Trophoblast cell (in vitro differentiated cells and primary cell): ENCODE results near the gene YJEFN3.
A peak's percentile ranks its signal among the peaks of the same experiment; 100 is the strongest.

Source experiments
- DNase-seq, 2 donors: peaks; one replicate each; pipeline ENCODE4 v3.0.0-alpha.2; 2016
- H2AFZ ChIP-seq: 2 replicates; pipeline ENCODE4 v1.6.1; 2013; ENCODE audit warnings: low read length, moderate library complexity, mild to moderate bottlenecking; ENCODE audit not compliant: insufficient read depth, poor library complexity
- H2AK5ac ChIP-seq: 2 replicates; pipeline ENCODE4 v1.6.1; 2013; ENCODE audit warnings: mild to moderate bottlenecking, low read length
- H2BK120ac ChIP-seq: 2 replicates; pipeline ENCODE4 v1.6.1; 2013; ENCODE audit warnings: low read length, mild to moderate bottlenecking, moderate library complexity; ENCODE audit not compliant: insufficient read depth, poor library complexity
- H2BK12ac ChIP-seq: 2 replicates; pipeline ENCODE4 v1.6.1; 2013; ENCODE audit warnings: mild to moderate bottlenecking, low read length, moderate library complexity
- H2BK5ac ChIP-seq: 2 replicates; pipeline ENCODE4 v1.6.1; 2013; ENCODE audit warnings: low read length, low read depth, moderate library complexity, mild to moderate bottlenecking; ENCODE audit not compliant: poor library complexity
- H3K14ac ChIP-seq: 2 replicates; pipeline ENCODE4 v1.6.1; 2013; ENCODE audit warnings: mild to moderate bottlenecking, low read length
- H3K18ac ChIP-seq: 2 replicates; pipeline ENCODE4 v1.6.1; 2013; ENCODE audit warnings: mild to moderate bottlenecking, low read length
- H3K23ac ChIP-seq: 2 replicates; pipeline ENCODE4 v1.6.1; 2013; ENCODE audit warnings: low read length
- H3K27ac ChIP-seq: 2 replicates; pipeline ENCODE4 v1.5.1; 2013; ENCODE audit warnings: low read depth, mild to moderate bottlenecking, inconsistent platforms, low read length, moderate library complexity
- H3K27me3 ChIP-seq: 2 replicates; pipeline ENCODE4 v1.6.1; 2013; ENCODE audit warnings: inconsistent platforms, mild to moderate bottlenecking, low read length, moderate library complexity; ENCODE audit not compliant: insufficient read depth
- H3K36me3 ChIP-seq, 2 experiments: 1 replicate in 1 of 2; 2 replicates in 1 of 2; pipeline ENCODE4 v1.6.1; 2013; ENCODE audit warnings: low read length in 2 of 2, mild to moderate bottlenecking in 2 of 2, moderate library complexity in 1 of 2; ENCODE audit not compliant: insufficient read depth in 2 of 2, control insufficient read depth in 1 of 2
- H3K4ac ChIP-seq: 2 replicates; pipeline ENCODE4 v1.6.1; 2013; ENCODE audit warnings: low read depth, mild to moderate bottlenecking, low read length, moderate library complexity
- H3K4me1 ChIP-seq, 2 experiments: 1 replicate in 1 of 2; 2 replicates in 1 of 2; pipeline ENCODE4 v1.6.1; 2013; ENCODE audit warnings: low read length in 2 of 2, mild to moderate bottlenecking in 2 of 2, moderate library complexity in 1 of 2; ENCODE audit not compliant: insufficient read depth in 2 of 2, control insufficient read depth in 1 of 2
- H3K4me2 ChIP-seq: 2 replicates; pipeline ENCODE4 v1.6.1; 2013; ENCODE audit warnings: inconsistent platforms, mild to moderate bottlenecking, low read length, moderate library complexity
- H3K4me3 ChIP-seq: 2 replicates; pipeline ENCODE4 v1.5.1; 2013; ENCODE audit warnings: mild to moderate bottlenecking, low read depth, low read length, inconsistent platforms
- H3K79me1 ChIP-seq: one replicate; pipeline ENCODE4 v1.6.1; 2013; ENCODE audit warnings: low read length
- H3K79me2 ChIP-seq: 2 replicates; pipeline ENCODE4 v1.6.1; 2013; ENCODE audit warnings: low read length, mild to moderate bottlenecking; ENCODE audit not compliant: control insufficient read depth, insufficient read depth, poor library complexity
- H3K9ac ChIP-seq: 2 replicates; pipeline ENCODE4 v1.6.1; 2013; ENCODE audit warnings: mild to moderate bottlenecking, low read length
- H3K9me3 ChIP-seq: 2 replicates; pipeline ENCODE4 v1.6.1; 2013; ENCODE audit warnings: low read depth, mild to moderate bottlenecking, control low read depth, inconsistent platforms, low read length; ENCODE audit not compliant: insufficient read depth
- H4K12ac ChIP-seq: 2 replicates; pipeline ENCODE4 v1.6.1; 2013; ENCODE audit warnings: low read depth, mild to moderate bottlenecking, low read length, moderate library complexity
- H4K8ac ChIP-seq: 2 replicates; pipeline ENCODE4 v1.6.1; 2013; ENCODE audit warnings: low read depth, mild to moderate bottlenecking, low read length, moderate library complexity
- H4K91ac ChIP-seq: one replicate; pipeline ENCODE4 v1.6.1; 2013; ENCODE audit warnings: low read depth, mild to moderate bottlenecking, low read length, moderate library complexity
- WGBS: extraction: QIAGEN DNeasy Blood & Tissue Kit; methylation state at CpG from one replicate; pipeline ENCODE4 v1.1.7; 2013; ENCODE audit warnings: missing lambda C conversion rate; ENCODE audit not compliant: insufficient read length, insufficient coverage; ENCODE audit errors: extremely low coverage; 5-methylcytosine and 5-hydroxymethylcytosine counted together

The YJEFN3 gene

GRCh38 chr19:19533841-19534240, 5.1 kb downstream of the YJEFN3 start:
- no peak overlapping the region for H3K9ac ChIP-seq
- H3K4ac ChIP-seq, result no peak overlapping the region
- no peaks in the 10 kb centered on the region for H3K79me1 ChIP-seq
- H3K79me2 ChIP-seq, result no peaks in the 10 kb centered on the region
- H3K27ac ChIP-seq, result no peak overlapping the region
- H4K91ac ChIP-seq, result no peak overlapping the region
- no peak overlapping the region for H2AFZ ChIP-seq
- no peak overlapping the region for H3K4me2 ChIP-seq
- H3K4me3 ChIP-seq, result no peak overlapping the region
- H3K23ac ChIP-seq, result no peak overlapping the region
- no peak overlapping the region for H2BK12ac ChIP-seq
- no peak overlapping the region for H2BK120ac ChIP-seq
- H3K18ac ChIP-seq, result no peak overlapping the region
- no peak overlapping the region for H4K12ac ChIP-seq
- H2BK5ac ChIP-seq, result no peak overlapping the region
- no peak overlapping the region for H3K14ac ChIP-seq
- H4K8ac ChIP-seq, result no peak overlapping the region
- H2AK5ac ChIP-seq, result no peak overlapping the region
- H3K27me3 ChIP-seq, result peaks cover 3% of the 10 kb centered on the region
- peaks cover 21 to 23% of the 10 kb centered on the region in 2 experiments for H3K36me3 ChIP-seq
- no peak for DNase-seq
- peaks cover 8% of the 10 kb centered on the region for H3K9me3 ChIP-seq
- peaks cover 4 to 15% of the 10 kb centered on the region in 2 experiments for H3K4me1 ChIP-seq
- WGBS, result no CpG with 5 or more reads among the region's 6 CpGs

GRCh38 chr19:19534556-19535265, 6.0 kb downstream of the YJEFN3 start:
- Histone ChIP-seq H2BK120ac (no peak overlapping the region), H3K79me2 (no peaks in the 10 kb centered on the region), H3K23ac (no peak overlapping the region), H3K4ac (no peak overlapping the region), H4K91ac (no peak overlapping the region), H3K79me1 (no peaks in the 10 kb centered on the region), H2AFZ (no peak overlapping the region), H3K14ac (no peak overlapping the region), H3K4me2 (no peak overlapping the region), H3K27ac (no peak overlapping the region), H2BK5ac (no peak overlapping the region), H3K36me3 (peaks cover 13 to 14% of the 10 kb centered on the region in 2 experiments), H3K18ac (no peak overlapping the region), H3K4me3 (peak overlapping the region; percentile 25), H4K12ac (no peak overlapping the region), H3K27me3 (peaks cover 5% of the 10 kb centered on the region), H2BK12ac (no peak overlapping the region), H3K4me1 (peaks cover 4 to 12% of the 10 kb centered on the region in 2 experiments), H2AK5ac (no peak overlapping the region), H3K9ac (no peak overlapping the region), H3K9me3 (peaks cover 6% of the 10 kb centered on the region), H4K8ac (no peak overlapping the region)
- WGBS, result no CpG with 5 or more reads among the region's 27 CpGs
- DNase-seq, result no peak

GRCh38 chr19:19535311-19536191, 6.8 kb downstream of the YJEFN3 start:
- no peaks in the 10 kb centered on the region for H3K79me1 ChIP-seq
- no peak overlapping the region for H4K12ac ChIP-seq
- no peak overlapping the region for H3K27ac ChIP-seq
- no peak overlapping the region for H3K14ac ChIP-seq
- H3K4me1 ChIP-seq, result peaks cover 4 to 12% of the 10 kb centered on the region in 2 experiments
- no peak overlapping the region for H3K18ac ChIP-seq
- H3K9me3 ChIP-seq, result peaks cover 12% of the 10 kb centered on the region
- H3K4me3 ChIP-seq, result no peak overlapping the region
- no peak overlapping the region for H2BK120ac ChIP-seq
- peaks cover 5% of the 10 kb centered on the region for H3K27me3 ChIP-seq
- H3K9ac ChIP-seq, result no peak overlapping the region
- H2BK5ac ChIP-seq, result no peak overlapping the region
- no peak overlapping the region for H3K4ac ChIP-seq
- no peaks in the 10 kb centered on the region for H3K79me2 ChIP-seq
- no peak overlapping the region for H4K8ac ChIP-seq
- no peak overlapping the region for H2AFZ ChIP-seq
- H2AK5ac ChIP-seq, result no peak overlapping the region
- DNase-seq, result no peak
- no peak overlapping the region for H2BK12ac ChIP-seq
- H4K91ac ChIP-seq, result no peak overlapping the region
- no peak overlapping the region for H3K4me2 ChIP-seq
- no peak overlapping the region for H3K23ac ChIP-seq
- peaks cover 9 to 11% of the 10 kb centered on the region in 2 experiments for H3K36me3 ChIP-seq
- no CpG with 5 or more reads among the region's 34 CpGs for WGBS

GRCh38 chr19:19537075-19538048, 8.7 kb downstream of the YJEFN3 start:
- Histone ChIP-seq H4K8ac (no peak overlapping the region), H3K18ac (no peak overlapping the region), H3K9me3 (peaks cover 15% of the 10 kb centered on the region), H2BK12ac (no peak overlapping the region), H3K14ac (no peak overlapping the region), H3K79me1 (no peaks in the 10 kb centered on the region), H4K91ac (no peak overlapping the region), H2AK5ac (no peak overlapping the region), H3K4me3 (peak overlapping the region; percentile 43), H3K4me2 (peak overlapping the region; percentile 62), H3K4ac (no peak overlapping the region), H3K9ac (no peak overlapping the region), H3K27ac (no peak overlapping the region), H3K4me1 (peaks cover 4 to 12% of the 10 kb centered on the region in 2 experiments), H2BK120ac (no peak overlapping the region), H3K79me2 (no peaks in the 10 kb centered on the region), H3K23ac (no peak overlapping the region), H3K27me3 (peaks cover 5% of the 10 kb centered on the region), H3K36me3 (peaks cover 4 to 8% of the 10 kb centered on the region in 2 experiments), H2BK5ac (no peak overlapping the region), H4K12ac (no peak overlapping the region), H2AFZ (no peak overlapping the region)
- DNase-seq, result peak; percentile 59
- WGBS, result no CpG with 5 or more reads among the region's 59 CpGs
